OCI-LY3 (cell line): ENCODE results near the gene FBXL15.

Experiments used
- EZH2phosphoT487 ChIP-seq: fragments of 200-600 bp; shearing (Covaris generic); IDR thresholded peaks from 2 replicates; pipeline ENCODE4 v1.6.1; 2018; ENCODE audit warnings: antibody characterized with exemption, mixed run types, low read depth
- TF ChIP-seq, protein P1 (sequence below): fragments of 200-600, 300-600 bp; sonication (generic); IDR thresholded peaks from 2 replicates; pipeline ENCODE4 v1.5.1; 2014; ENCODE audit warnings: antibody characterized with exemption, low read length, low read depth

DNA sequence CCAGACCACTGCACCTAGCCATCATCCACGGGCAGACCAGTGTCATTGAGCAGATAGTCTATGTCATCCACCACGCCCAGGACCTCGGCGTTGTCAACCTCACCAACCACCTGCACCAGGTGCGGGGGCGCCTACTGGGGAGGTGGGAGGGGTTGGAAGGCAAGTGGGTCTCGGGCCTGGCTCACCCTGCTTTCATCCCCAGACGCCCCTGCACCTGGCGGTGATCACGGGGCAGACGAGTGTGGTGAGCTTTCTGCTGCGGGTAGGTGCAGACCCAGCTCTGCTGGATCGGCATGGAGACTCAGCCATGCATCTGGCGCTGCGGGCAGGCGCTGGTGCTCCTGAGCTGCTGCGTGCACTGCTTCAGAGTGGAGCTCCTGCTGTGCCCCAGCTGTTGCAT lies 20.6 kb upstream of the FBXL15 start:
- TF ChIP-seq, protein P1, sequence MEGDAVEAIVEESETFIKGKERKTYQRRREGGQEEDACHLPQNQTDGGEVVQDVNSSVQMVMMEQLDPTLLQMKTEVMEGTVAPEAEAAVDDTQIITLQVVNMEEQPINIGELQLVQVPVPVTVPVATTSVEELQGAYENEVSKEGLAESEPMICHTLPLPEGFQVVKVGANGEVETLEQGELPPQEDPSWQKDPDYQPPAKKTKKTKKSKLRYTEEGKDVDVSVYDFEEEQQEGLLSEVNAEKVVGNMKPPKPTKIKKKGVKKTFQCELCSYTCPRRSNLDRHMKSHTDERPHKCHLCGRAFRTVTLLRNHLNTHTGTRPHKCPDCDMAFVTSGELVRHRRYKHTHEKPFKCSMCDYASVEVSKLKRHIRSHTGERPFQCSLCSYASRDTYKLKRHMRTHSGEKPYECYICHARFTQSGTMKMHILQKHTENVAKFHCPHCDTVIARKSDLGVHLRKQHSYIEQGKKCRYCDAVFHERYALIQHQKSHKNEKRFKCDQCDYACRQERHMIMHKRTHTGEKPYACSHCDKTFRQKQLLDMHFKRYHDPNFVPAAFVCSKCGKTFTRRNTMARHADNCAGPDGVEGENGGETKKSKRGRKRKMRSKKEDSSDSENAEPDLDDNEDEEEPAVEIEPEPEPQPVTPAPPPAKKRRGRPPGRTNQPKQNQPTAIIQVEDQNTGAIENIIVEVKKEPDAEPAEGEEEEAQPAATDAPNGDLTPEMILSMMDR: no peak
- TF ChIP-seq EZH2phosphoT487: no peak
